Vagina (tissue), 2 donors: ENCODE measurements around the gene AGAP3. TPM values are rescaled to one million over a fixed set of nuclear protein-coding genes. Genes with fewer than 3 reads are reported as not detected.

Source experiments
- DNase-seq, 2 donors: peaks; one replicate each; pipeline ENCODE4 v3.0.0-alpha.2; 2017; ENCODE audit errors: extremely low spot score in 2 of 2
- H3K27ac ChIP-seq: fragments of 200-600 bp; sonication (generic); one replicate; pipeline ENCODE4 v1.5.1; 2019
- H3K27me3 ChIP-seq: fragments of 200-600 bp; sonication (generic); one replicate; pipeline ENCODE4 v1.5.1; 2019
- H3K36me3 ChIP-seq, 2 donors: fragments of 200-600 bp; sonication (generic); one replicate each; pipeline ENCODE4 v1.5.1; 2017 to 2019
- H3K4me1 ChIP-seq: fragments of 200-600 bp; sonication (generic); one replicate; pipeline ENCODE4 v1.5.1; 2019
- H3K4me3 ChIP-seq, 2 donors: fragments of 200-600 bp; sonication (generic); 1 replicate in 1 of 2; 2 replicates in 1 of 2; pipeline ENCODE4 v1.5.1; 2016 to 2019
- H3K9me3 ChIP-seq: fragments of 200-600 bp; sonication (generic); one replicate; pipeline ENCODE4 v1.5.1; 2019
- CTCF ChIP-seq, 3 experiments: fragments of 450-650 bp in 2 of 3; fragments of 200-600 bp in 1 of 3; sonication (generic) in 1 of 3; IDR thresholded peaks; one replicate each; pipeline ENCODE4 v1.5.1; 2017 to 2019; ENCODE audit warnings: antibody characterized with exemption in 3 of 3, mild to moderate bottlenecking in 2 of 3, moderate library complexity in 2 of 3
- POLR2A ChIP-seq, 2 donors: fragments of 450-650 bp; IDR thresholded peaks; one replicate each; pipeline ENCODE4 v1.6.1; 2017; ENCODE audit warnings: antibody characterized with exemption in 2 of 2, mild to moderate bottlenecking in 2 of 2, moderate library complexity in 2 of 2
- POLR2AphosphoS5 ChIP-seq, 2 donors: sonication (generic); formaldehyde crosslinking; IDR thresholded peaks; one replicate each; pipeline ENCODE4 v1.9.0; 2017; ENCODE audit warnings: antibody characterized with exemption in 2 of 2, mild to moderate bottlenecking in 2 of 2, low read depth in 1 of 2; ENCODE audit not compliant: insufficient read depth in 1 of 2
- intact Hi-C: fragments of 100-400 bp; cut with DNase I; formaldehyde crosslinking; loops from one replicate; pipeline ENCODE4 v1.15.1; 2023
- total RNA-seq: library from RNA; depleted of rRNA; stranded (reverse); fragments of >200 nt; gene quantifications from one replicate; pipeline ENCODE4 v1.2.3, GENCODE V29; 2016

AGAP3 gene
- total RNA-seq, 1 donor from 2014 or later, result 98.2 TPM

- intact Hi-C loops, result no loop called here
- Histone ChIP-seq H3K9me3 (no peaks in the 10 kb centered on the region), H3K27me3 (no peaks in the 10 kb centered on the region), H3K36me3 (peaks cover 0 to 5% of the 10 kb centered on the region in 2 donors), H3K4me1 (peaks cover 57% of the 10 kb centered on the region), H3K4me3 (peak overlapping the region; percentile 24 to 45), H3K27ac (no peak overlapping the region)
- TF ChIP-seq CTCF (IDR thresholded peaks at IDR 0.05), result no peak
- no peak for TF ChIP-seq POLR2AphosphoS5 (IDR thresholded peaks at IDR 0.05; ENCODE audit: insufficient read depth in 1 of 2, low read depth in 1 of 2)
- no peak for TF ChIP-seq POLR2A (IDR thresholded peaks at IDR 0.05)
- DNase-seq, result no peak
Measured at GRCh38 chr7:151113344-151114150, 27.3 kb downstream of the AGAP3 start.

GRCh38 chr7:151114151-151115090 is 28.1 kb downstream of the AGAP3 start:
- DNase-seq, result no peak
- Histone ChIP-seq H3K4me1 (peaks cover 55% of the 10 kb centered on the region), H3K4me3 (peak overlapping the region; percentile 38 to 45), H3K27me3 (no peaks in the 10 kb centered on the region), H3K9me3 (no peaks in the 10 kb centered on the region), H3K27ac (no peak overlapping the region), H3K36me3 (peaks cover 0 to 14% of the 10 kb centered on the region in 2 donors)
- intact Hi-C loops, result no loop called here
- TF ChIP-seq POLR2AphosphoS5 (IDR thresholded peaks at IDR 0.05; ENCODE audit: insufficient read depth in 1 of 2, low read depth in 1 of 2), result no peak
- TF ChIP-seq POLR2A (IDR thresholded peaks at IDR 0.05), result no peak
- no peak for TF ChIP-seq CTCF (IDR thresholded peaks at IDR 0.05)

- DNase-seq, result no peak
- Histone ChIP-seq H3K36me3 (peaks cover 5 to 23% of the 10 kb centered on the region in 2 donors), H3K27me3 (no peaks in the 10 kb centered on the region), H3K4me3 (peak overlapping the region; percentile 38 to 45), H3K27ac (peak overlapping the region; percentile 44), H3K4me1 (peaks cover 47% of the 10 kb centered on the region), H3K9me3 (no peaks in the 10 kb centered on the region)
- TF ChIP-seq POLR2AphosphoS5 (IDR thresholded peaks at IDR 0.05; ENCODE audit: insufficient read depth in 1 of 2, low read depth in 1 of 2) (no peak), POLR2A (IDR thresholded peaks at IDR 0.05) (no peak), CTCF (IDR thresholded peaks at IDR 0.05) (no peak)
- intact Hi-C loops, result no loop called here
Measured at GRCh38 chr7:151115121-151115835, 29.0 kb downstream of the AGAP3 start.

- DNase-seq, result no peak
- H3K4me1 ChIP-seq, result peaks cover 40% of the 10 kb centered on the region
- TF ChIP-seq POLR2A (IDR thresholded peaks at IDR 0.05), result no peak
- peak in 1 of 2 donors; percentile 55 for TF ChIP-seq POLR2AphosphoS5 (IDR thresholded peaks at IDR 0.05; ENCODE audit: insufficient read depth in 1 of 2, low read depth in 1 of 2)
- no peak for TF ChIP-seq CTCF (IDR thresholded peaks at IDR 0.05)
- peak overlapping the region; percentile 44 for H3K27ac ChIP-seq
- H3K27me3 ChIP-seq, result no peaks in the 10 kb centered on the region
- intact Hi-C loops, result no loop called here
- peaks cover 5 to 29% of the 10 kb centered on the region in 2 donors for H3K36me3 ChIP-seq
- H3K4me3 ChIP-seq, result peak overlapping the region; percentile 38 to 45
- H3K9me3 ChIP-seq, result no peaks in the 10 kb centered on the region
Measured at GRCh38 chr7:151115836-151116418, 29.7 kb downstream of the AGAP3 start.
